Fibroblast of peridontal ligament (primary cell): ENCODE results near the gene ATP9B.
"Not testable (repeated sequence)": the region's sequence is repeated elsewhere in the genome, so short reads cannot be mapped to it uniquely, and the experiment has no call there.

ENCODE experiments used
- DNase-seq: peaks from one replicate; pipeline ENCODE4 v3.0.0-alpha.2; 2010; ENCODE audit errors: extremely low read depth

Gene ATP9B

DNA sequence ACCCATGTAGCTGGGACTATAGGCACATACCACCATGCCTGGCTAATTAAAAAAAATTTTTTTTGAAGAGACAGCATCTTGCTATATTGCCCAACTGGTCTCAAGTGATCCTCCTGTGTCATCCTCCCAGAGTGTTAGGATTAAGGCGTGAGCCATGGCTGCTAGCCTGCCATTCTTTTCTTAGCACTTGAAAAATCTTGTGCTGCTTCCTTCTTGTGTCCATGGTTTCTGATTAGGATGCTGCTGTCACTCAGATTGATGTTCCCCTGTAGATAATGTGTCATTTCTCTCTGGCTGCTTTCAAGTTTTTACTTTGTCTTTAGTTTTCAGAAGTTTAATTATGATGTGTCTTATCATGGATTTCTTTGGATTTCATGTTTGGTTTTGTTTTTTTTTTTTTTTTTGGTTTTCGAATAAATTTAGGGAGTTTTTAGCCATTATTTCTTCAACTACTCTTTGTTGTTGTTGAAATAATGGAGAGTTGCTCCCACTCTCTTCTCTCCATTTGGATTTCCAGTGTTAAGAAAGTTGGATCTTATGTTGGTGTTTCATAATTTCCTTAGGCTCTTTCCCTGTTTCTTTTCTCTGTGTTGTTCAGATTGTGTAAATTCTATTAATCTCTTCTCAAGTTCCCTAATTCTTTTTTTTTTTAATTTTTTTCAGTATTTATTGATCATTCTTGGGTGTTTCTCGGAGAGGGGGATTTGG, 2.5 kb downstream of the ATP9B start:
- DNase-seq, result no peak

DNA sequence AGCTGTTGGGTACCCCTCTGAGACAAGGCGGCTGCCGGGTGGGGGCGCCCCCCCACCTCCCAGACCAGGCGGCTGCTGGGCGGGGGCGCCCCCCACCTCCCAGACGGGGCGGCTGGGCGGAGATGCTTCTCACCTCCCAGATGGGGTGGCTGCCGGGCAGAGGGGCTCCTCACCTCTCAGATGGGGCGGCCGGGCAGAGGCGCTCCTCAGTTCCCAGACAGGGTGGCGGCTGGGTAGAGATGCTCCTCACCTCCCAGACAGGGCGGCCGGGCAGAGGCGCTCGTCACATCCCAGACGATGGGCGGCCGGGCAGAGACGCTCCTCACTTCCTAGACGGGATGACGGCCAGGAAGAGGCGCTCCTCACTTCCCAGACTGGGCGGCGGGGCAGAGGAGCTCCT, 3.5 kb downstream of the ATP9B start:
- DNase-seq, result not testable (repeated sequence)

DNA sequence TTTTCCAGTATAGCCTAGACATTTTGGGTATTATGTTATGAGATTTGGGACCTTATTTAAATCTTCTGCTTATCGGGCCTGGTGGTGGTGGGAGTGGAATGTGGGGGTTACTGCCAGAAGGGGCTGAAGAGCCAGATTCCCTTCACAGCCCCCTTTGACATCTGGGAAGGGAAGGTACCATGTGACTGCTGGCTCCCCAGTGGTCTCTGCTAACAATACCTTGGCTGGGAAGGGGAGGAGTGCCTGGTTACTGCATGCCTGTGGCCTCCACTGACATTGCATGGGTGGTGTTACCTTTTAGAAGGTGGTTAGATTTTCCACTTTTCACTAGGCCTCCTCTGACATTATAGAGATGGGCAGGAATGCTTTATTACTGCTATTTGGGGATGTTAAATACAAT, 8.0 kb downstream of the ATP9B start:
- DNase-seq, result no peak

DNA sequence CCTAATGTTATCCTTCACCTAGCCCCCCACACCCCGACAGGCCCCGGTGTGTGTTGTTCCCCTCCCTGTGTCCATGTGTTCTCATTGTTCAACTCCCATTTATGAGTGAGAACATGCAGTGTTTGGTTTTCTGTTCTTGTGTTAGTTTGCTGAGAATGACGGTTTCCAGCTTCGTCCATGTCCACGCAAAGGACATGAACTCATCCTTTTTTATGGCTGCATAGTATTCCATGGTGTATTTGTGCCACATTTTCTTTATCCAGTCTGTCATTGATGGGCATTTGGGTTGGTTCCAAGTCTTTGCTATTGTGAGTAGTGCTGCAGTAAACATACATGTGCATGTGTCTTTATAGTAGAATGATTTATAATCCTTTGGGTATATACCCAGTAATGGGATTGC, 9.6 kb downstream of the ATP9B start:
- not testable (repeated sequence) for DNase-seq

DNA sequence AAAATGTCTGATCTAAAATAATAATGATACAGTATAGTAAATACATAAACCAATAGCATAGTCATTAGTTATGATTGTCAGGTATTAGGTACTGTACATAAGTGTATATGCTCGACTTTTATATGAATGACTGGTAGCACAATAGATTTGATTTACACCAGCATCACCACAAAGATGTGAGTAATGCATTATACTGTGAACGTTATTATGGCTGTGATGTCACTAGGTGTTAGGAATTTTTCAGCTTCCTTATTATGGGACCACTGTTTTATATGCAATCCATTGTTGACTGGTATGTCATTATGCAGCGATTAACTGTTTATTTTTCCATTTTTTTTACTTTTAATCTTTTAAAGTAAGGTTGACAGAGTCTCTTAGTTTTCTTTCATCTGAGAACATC, 23.7 kb downstream of the ATP9B start:
- no peak for DNase-seq

DNA sequence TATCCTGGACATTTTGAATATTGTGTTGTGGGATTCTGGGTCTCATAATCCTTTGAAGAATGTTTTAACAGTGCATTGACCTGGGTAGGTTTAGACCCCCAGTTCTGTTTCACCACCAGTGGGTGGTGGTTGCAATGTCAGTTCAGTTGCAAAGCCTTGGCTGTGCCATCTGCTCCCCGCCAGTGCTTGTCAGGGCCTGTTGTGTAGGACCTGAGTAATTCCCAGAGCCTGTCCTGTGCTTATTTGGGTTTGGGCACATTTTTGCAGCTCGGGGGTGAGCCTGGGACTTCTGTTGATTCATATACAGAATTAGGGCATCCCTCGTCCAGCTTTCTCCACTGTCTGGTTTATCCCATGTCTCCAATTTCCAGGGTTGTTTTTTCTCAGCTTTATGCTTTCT, 24.8 kb downstream of the ATP9B start:
- DNase-seq, result no peak

DNA sequence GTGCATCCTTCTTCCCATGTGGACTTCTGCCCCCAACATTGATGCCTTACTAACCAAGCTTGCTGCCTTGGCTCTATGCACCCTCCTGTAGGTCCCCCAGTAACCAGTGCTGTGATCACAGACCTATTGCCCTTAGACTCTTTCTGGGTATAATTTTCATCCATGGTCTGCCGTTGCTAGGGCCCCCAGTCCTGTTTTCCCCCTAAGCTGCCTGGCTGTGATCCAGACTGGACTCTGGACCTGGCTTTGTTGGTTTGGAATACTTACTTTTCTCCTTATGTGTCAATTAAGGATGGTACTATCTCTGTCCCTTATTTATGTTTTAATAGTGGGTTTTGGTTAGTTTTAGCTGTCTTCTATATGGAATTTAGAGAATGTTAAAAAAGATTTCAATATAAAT, 26.0 kb downstream of the ATP9B start:
- no peak for DNase-seq

DNA sequence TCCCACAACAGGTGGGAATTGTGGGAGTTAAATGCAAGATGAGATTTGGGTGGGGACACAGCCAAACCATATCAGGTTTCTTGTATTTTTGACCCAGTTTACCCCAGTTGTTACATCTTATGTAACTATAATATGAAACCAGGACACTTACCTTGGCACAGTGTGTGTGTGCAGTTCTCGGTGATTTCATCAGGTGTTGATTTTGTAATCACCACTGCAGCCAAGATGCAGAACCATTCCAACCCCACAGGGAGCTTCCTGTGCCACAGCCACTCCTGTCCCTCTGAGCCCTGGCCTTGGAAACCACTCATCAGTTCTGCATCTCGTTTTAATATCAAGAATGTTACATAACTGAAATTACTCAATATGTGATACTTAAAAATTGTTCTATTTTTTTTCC, 31.8 kb downstream of the ATP9B start:
- no peak for DNase-seq

DNA sequence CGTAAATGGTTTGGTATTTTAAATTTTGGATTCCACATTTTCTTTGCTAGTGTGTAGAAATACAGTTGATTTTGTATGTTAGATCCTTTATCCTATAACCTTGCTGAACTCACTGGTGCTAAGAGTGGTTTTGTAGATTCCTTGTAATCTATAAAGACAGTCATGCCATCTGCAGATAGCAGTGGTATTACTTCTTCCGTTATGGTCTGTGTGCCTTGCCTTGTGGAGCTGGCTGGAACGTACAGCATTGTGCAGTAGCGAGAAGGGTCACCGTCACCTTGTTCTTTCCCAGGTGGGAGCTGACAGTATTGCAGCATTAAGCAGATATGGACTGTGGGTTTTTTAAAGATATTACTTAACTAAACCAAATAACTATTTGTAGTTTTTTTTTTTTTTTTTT, 33.7 kb downstream of the ATP9B start:
- DNase-seq, result no peak

DNA sequence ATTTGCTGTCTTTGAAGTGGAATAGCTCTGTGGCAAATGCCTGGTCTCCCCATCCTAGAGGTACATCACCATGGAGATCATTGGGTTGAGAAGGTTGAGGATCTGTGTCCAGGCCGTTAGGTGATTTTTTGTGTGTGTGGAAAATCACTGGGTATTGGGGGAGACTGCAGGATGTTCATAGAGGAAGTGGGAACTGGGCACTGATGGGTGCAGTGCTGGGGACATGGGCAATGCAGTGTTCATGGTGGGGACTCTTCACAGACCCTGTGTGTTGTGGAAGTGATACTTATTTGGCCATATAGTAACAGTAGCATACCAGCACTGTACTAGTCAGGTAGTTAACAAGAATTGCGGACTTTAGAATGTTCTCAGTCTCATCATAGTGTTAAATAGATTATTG, 34.9 kb downstream of the ATP9B start:
- no peak for DNase-seq

DNA sequence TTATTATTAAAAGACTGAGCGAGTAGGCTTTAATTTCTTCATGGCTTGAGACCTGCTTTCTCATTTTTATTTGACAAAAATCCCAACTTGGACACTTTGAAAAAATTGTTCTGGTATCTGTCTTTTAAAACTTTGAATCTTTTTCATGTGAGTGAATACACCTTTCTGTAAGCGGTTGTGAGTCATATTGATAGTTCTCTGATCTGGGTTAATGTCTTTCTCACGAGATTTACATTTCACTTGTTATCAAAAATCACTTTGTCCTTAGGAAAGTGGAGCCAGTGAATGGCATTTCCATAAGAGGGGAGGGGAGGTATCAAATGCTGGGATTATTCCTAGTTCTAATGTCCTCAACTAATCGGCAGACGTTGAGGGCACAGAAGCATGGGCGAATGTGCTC, 36.3 kb downstream of the ATP9B start:
- no peak for DNase-seq

DNA sequence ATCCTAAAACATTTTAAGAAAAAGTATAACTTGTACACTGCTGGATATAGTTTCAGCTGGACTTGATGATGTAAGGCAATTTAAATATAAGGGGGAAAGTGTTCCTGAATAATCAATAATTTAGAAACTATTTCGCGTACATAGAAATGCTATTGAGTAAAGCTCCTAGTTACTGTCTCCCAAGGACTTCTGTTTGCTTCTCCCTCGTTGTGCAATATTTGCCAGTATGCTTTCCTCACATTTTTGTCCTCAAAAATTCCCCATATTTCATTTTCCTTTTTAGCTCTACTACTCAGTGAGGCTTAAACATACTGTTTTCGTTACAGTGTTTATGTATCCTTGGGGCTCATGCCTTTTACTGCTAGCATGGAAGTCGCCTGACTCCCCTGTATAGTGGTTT, 36.9 kb downstream of the ATP9B start:
- peak; percentile 35 for DNase-seq

DNA sequence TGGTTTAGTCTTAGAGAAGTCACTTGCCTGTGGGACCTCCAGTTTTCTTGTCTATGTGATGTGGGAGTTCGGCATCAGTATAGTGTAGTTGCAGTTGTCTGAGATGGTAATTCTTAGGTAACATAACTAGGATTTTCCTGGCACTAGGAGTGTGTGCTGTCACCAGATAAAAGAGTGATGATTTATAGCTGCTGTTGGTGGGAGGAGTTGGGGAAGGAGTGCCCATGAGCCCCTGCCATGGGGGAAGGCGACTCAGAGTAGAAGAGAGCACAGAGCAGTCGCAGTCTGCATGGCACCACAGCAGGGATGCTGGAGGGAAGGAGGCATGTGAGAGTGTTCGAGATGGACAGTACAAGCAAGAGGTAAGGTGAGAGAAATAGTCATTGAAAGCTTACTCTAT, 38.7 kb downstream of the ATP9B start:
- DNase-seq, result no peak

DNA sequence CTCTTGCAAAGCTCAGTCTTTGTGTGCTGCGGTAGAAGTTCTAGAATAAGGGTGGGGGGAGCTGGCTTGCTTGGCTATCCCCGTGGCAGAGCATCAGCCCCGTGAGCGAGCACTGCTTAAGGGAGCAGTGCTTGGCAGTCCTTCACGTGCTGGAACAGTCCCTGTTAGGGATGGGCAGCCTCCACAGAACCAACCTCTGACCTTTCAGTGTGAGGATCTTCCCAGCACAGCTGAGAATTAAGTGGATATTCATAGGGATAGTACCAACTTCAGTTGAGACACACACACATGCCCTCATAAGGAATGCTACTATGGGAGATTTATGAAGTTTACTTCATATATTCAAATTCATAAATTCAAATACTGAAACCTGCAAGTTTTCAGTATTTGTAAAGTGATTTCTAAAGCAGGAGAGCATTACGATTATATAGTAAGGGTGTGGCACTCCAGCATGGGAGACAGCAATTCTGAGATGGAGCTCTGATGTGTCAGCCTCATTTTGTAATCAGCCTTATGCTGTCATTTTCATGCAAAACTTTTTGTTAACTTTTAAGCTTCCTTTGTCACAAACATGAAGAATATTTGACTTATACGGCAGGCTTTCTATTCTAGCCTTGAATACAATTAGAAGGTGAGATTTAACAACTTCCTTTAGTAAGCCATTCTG, 39.5 kb downstream of the ATP9B start:
- DNase-seq, result no peak

DNA sequence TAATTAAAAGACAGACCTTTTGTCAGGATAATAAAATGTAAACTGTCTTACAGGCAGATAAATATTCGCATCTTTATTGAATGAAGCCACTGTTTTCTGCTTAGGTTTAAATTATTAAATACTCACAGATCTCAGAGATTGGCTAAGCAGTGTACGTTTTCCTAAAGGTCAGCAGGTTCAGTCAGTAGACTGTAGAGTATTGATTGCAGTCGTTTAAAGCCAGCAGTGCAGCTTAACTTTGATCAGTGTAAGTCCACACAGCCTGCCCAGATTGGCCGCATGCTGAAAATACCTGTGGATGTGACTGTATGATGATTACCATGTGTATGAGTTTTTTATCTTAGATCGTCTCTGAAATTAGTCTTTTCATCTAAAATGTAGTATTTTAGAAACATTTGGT, 42.3 kb downstream of the ATP9B start:
- DNase-seq, result no peak

DNA sequence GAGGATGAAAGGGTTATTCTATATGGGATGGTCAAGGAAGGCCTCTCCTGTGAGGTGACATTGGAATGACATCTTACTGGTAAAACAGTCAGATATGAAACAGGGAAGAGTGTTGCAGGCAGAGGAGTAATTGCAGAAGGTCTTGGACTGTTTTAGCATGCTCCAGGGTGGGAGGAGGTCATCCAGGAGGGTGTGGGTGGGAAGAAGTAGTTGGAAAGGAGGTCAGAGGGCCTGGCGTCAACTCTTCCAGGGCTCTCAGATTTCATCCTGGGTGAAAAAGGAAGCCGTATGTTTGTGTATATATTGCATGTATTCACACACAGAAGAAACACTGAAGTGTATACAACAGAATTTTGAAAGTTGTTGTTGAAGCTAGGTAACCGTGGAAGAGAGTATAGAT, 48.2 kb downstream of the ATP9B start:
- DNase-seq, result no peak

DNA sequence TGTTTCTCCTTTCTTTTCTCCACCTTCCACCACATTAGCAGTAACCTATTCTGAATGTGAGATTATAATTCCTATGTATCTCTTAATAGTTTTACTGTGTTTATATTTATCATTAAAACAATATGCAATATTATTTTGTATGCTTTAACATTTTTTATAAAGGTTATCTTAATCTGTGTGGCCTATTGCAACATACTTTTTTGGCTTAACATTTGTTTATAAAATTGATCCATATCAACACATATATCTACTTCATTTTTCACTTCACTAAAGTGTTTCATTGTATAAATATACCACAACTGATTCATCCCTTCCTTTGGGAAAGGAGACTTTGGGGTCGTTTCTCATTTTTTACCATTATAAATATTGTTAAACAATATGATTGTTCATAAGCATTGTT, 48.6 kb downstream of the ATP9B start:
- DNase-seq, result no peak

DNA sequence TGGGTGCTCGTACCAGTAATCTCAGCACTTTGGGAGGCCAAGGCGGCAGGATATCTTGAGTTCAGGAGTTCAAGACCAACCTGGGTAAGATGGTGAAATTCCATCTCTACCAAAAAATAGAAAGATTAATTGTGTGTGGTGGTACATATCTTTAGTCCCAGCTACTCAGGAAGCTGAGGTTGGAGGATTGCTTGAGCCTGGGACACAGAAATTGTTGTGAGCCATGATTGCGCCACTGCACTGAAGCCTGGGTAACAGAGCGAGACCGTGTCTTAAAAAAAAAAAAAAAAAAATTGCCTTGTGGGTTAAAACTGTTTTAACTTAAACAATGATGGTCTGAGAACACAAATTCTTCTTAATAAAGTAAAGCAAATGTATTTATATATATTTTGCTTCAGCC, 49.6 kb downstream of the ATP9B start:
- no peak for DNase-seq

DNA sequence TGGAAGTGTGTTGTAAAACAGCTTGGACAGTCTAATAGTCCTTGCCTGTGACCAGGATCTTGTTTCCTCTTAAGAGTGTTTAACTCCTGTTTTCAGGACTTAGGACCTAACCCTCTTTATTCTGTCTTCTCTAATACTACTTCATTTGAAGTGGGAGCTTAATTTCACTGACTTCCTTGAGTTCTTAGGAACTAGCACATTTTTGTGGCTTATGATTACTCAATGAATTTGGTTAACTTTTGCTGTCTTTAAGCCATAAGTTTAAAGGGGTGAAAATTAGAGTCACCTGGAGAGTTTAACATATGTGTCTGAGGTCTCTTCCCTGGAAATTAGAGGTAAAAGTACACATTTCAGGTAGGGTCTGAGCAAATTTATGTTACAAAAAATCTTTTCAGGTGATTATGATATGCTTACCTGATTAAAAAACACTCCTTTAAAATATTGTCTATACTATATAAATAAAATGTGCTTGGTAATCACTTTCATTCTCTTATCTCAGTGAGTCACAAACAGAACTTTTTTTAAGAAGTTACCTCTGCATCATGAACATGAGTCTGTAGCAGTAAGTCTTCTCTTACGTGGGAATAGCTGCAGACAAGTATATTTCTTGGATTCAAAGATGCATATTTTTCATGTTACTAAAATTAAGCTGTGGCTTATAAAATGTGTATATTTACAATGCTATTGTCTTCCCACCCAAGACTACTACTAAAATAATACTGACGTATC, 52.7 kb downstream of the ATP9B start:
- peak; percentile 38 for DNase-seq

DNA sequence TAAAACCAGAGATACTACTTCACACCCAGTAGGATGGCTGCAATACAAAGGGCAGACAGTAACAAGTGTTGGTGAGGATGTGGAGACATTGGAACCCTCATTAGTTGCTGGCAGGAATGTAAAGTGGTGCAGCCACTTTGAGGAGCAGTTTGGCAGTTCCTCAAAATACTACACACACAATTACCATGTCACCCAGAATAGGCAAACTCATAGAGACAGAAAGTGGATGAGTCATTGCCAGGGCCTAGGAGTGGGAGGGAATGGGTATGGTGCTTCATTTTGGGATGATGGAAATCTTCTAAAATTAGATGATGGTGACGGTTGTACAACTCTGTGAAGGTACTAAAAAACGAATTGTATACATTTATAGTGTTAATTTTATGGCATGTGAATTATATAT, 54.8 kb downstream of the ATP9B start:
- peak; percentile 29 for DNase-seq

DNA sequence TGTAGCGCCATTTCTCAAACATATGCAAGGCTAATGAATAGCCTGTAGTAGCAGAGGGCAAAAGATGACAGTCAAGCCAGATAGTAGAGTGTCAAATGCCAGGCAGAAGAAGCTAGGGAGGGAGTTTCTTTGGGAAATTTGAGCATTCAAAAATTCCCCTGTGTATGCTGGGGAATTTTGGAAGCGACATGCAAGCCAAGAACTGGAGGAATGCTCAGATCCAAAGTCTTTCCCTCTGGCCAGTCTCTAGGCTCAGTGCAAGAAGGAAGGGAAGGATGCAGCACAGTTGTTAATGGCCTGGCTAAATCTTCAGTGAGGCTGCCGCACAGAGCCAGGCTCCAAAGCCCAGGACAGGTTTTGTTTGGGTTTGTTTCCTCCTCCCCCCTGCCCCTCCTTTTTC, 59.9 kb downstream of the ATP9B start:
- peak; percentile 60 for DNase-seq

DNA sequence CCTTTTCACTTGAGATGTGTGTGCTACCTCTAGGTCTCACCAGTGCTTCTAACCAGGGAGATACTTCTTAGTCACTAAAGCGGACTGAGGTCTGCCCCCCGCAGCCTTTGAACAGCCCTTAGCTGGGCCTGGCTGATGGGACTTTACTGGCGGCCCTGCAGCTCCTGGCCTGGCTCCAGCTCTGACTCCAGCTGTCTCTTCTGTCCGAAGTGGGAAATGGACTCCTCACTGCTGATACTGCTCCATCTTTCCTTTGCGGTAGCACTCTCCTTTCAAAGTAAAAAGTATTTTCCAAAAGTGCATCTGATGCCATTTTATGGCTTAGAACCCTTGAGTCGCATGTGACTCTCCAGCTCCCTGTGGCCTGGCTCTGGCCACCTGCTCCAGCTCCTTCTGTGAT, 64.5 kb downstream of the ATP9B start:
- no peak for DNase-seq

DNA sequence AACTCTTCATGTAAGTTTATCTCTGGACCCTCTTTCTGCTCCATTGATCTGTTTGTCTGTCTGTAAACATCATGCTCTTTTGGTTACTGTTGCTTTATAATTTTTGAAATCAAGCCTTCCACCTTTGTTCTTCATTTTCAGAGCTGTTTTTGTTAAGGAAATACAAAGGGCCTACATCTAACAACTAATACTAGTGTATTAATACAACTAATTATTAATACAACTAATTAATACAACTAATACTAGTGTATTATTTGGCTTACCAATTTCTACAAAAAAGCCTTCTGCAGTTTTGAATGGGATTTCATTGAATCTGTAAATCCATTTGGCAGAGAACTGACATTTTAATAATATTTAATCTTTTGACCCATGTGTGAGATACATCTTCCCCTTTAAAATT, 66.7 kb downstream of the ATP9B start:
- no peak for DNase-seq
